Left lung (tissue), 10 donors: ENCODE results near the gene RAMACL. TPM values are rescaled to one million over a fixed set of nuclear protein-coding genes. Genes with fewer than 3 reads are reported as not detected.

ENCODE experiments used
- ATAC-seq: fragments of 200-7000 bp; cut with Tn5 transposase; one replicate; pipeline ENCODE4 v1.9.1; 2020; ENCODE audit warnings: moderate library complexity
- DNase-seq, 4 donors: peaks; one replicate each; pipeline ENCODE4 v3.0.0-alpha.2; 2013 to 2020
- H3K27ac ChIP-seq, 2 donors: fragments of 200-600 bp; sonication (generic) in 1 of 2; one replicate each; pipeline versions ENCODE4 v1.5.0 to v1.8.0; 2020 to 2021
- H3K27me3 ChIP-seq, 2 donors: fragments of 200-600 bp; sonication (generic) in 1 of 2; one replicate each; pipeline versions ENCODE4 v1.5.0 to v1.8.0; 2020 to 2021
- H3K36me3 ChIP-seq, 2 donors: fragments of 200-600 bp; sonication (generic) in 1 of 2; one replicate each; pipeline versions ENCODE4 v1.5.0 to v1.8.0; 2020 to 2021
- H3K4me1 ChIP-seq, 2 donors: fragments of 200-600 bp; one replicate each; pipeline ENCODE4 v1.8.0; 2021
- H3K4me3 ChIP-seq, 2 donors: fragments of 200-600 bp; sonication (generic) in 1 of 2; one replicate each; pipeline versions ENCODE4 v1.5.0 to v1.8.0; 2020 to 2021; ENCODE audit warnings: mild to moderate bottlenecking in 1 of 2
- H3K9me3 ChIP-seq, 2 donors: fragments of 200-600 bp; sonication (generic) in 1 of 2; one replicate each; pipeline versions ENCODE4 v1.5.0 to v1.8.0; 2020 to 2021
- CTCF ChIP-seq, 2 donors: fragments of 200-600 bp; sonication (generic) in 1 of 2; IDR thresholded peaks; one replicate each; pipeline versions ENCODE4 v1.5.0 to v1.8.0; 2021; ENCODE audit warnings: antibody characterized with exemption in 2 of 2
- intact Hi-C, 2 donors: fragments of 100-400 bp; cut with DNase I; formaldehyde crosslinking; loops; one replicate each; pipeline versions ENCODE4 v1.11.2 to v1.14.2; 2022
- polyA plus RNA-seq, 6 donors: library from polyadenylated mRNA; unstranded; fragments of 120-200 nt; gene quantifications; one replicate each; pipeline ENCODE4 v1.2.1, GENCODE V29; 2013; ENCODE audit not compliant: insufficient read length in 6 of 6
- total RNA-seq, 2 donors: library from RNA; stranded (reverse); fragmentation: NEBNext Ultra II Directional; extraction: Animal tissue kit (Norgen Biotek cat#: 25700); gene quantifications; one replicate each; pipeline ENCODE4 v1.2.1, GENCODE V29; 2021
- donor health status: DM: no; HTN: yes; CAD: no.
- donor health status: DM: no; HTN: no; CAD: no.

The RAMACL gene
- total and polyA plus RNA-seq, 8 donors = 0.27 to 6.0 (median 0.47) TPM

GRCh38 chr6:166565084-166565967 lies 21.2 kb downstream of the RAMACL start:
- DNase-seq = no peak
- Histone ChIP-seq H3K36me3 (peaks cover 0 to 41% of the 10 kb centered on the region in 2 donors), H3K4me3 (no peak overlapping the region), H3K9me3 (no peaks in the 10 kb centered on the region), H3K4me1 (peaks cover 0 to 22% of the 10 kb centered on the region in 2 donors), H3K27me3 (no peaks in the 10 kb centered on the region), H3K27ac (no peak overlapping the region)
- intact Hi-C loops = no loop called here
- no peak for ATAC-seq
- TF ChIP-seq CTCF (IDR thresholded peaks at IDR 0.05) = no peak

GRCh38 chr6:166563805-166564204 lies 22.7 kb downstream of the RAMACL start:
- TF ChIP-seq CTCF (IDR thresholded peaks at IDR 0.05) = no peak
- Histone ChIP-seq H3K27ac (peak overlapping the region in 1 of 2 donors; percentile 8), H3K4me1 (peaks cover 0 to 22% of the 10 kb centered on the region in 2 donors), H3K36me3 (peaks cover 0 to 35% of the 10 kb centered on the region in 2 donors), H3K27me3 (no peaks in the 10 kb centered on the region), H3K9me3 (no peaks in the 10 kb centered on the region), H3K4me3 (no peak overlapping the region)
- DNase-seq (no peak), ATAC-seq (no peak)
- intact Hi-C loops = no loop called here

- no peak for ATAC-seq
- Histone ChIP-seq H3K27me3 (no peaks in the 10 kb centered on the region), H3K9me3 (no peaks in the 10 kb centered on the region), H3K36me3 (peaks cover 0 to 35% of the 10 kb centered on the region in 2 donors), H3K4me1 (peaks cover 0 to 22% of the 10 kb centered on the region in 2 donors), H3K4me3 (no peak overlapping the region), H3K27ac (peak overlapping the region in 1 of 2 donors; percentile 13)
- intact Hi-C loops = no loop called here
- no peak for TF ChIP-seq CTCF (IDR thresholded peaks at IDR 0.05)
- no peak for DNase-seq
These were observed 23.3 kb downstream of the RAMACL start for GRCh38 chr6:166563200-166563599.

- peaks cover 0 to 26% of the 10 kb centered on the region in 2 donors for H3K4me1 ChIP-seq
- H3K9me3 ChIP-seq = no peaks in the 10 kb centered on the region
- DNase-seq (no peak), ATAC-seq (no peak)
- no peak overlapping the region for H3K4me3 ChIP-seq
- TF ChIP-seq CTCF (IDR thresholded peaks at IDR 0.05) = no peak
- H3K27me3 ChIP-seq = no peaks in the 10 kb centered on the region
- peaks cover 0 to 35% of the 10 kb centered on the region in 2 donors for H3K36me3 ChIP-seq
- H3K27ac ChIP-seq = no peak overlapping the region
- intact Hi-C loops = no loop called here
These were observed 23.8 kb downstream of the RAMACL start for GRCh38 chr6:166562726-166563125.

- H3K4me3 ChIP-seq = no peak overlapping the region
- H3K27me3 ChIP-seq = no peaks in the 10 kb centered on the region
- intact Hi-C loops = no loop called here
- no peak for ATAC-seq
- H3K9me3 ChIP-seq = no peaks in the 10 kb centered on the region
- H3K36me3 ChIP-seq = peaks cover 0 to 35% of the 10 kb centered on the region in 2 donors
- no peak for DNase-seq
- H3K4me1 ChIP-seq = peaks cover 0 to 28% of the 10 kb centered on the region in 2 donors
- TF ChIP-seq CTCF (IDR thresholded peaks at IDR 0.05) = no peak
- H3K27ac ChIP-seq = no peak overlapping the region
These were observed 24.6 kb downstream of the RAMACL start for GRCh38 chr6:166561771-166562359.
